OCI-LY3 (cell line): ENCODE measurements around the gene ANO10.

Experiments used
- H2AFZ ChIP-seq: fragments of 200-600, 300-600 bp; shearing (Covaris generic); 2 replicates; pipeline ENCODE4 v1.6.0; 2014; ENCODE audit warnings: antibody characterized with exemption, low read depth, low read length
- H3K27ac ChIP-seq: fragments of 200-600, 300-600 bp; sonication (generic); 2 replicates; pipeline ENCODE4 v1.5.1; 2014; ENCODE audit warnings: mild to moderate bottlenecking, low read length, moderate library complexity, mixed read lengths
- H3K27me3 ChIP-seq: fragments of 200-600, 300-600 bp; sonication (generic); 2 replicates; pipeline ENCODE4 v1.6.1; 2014; ENCODE audit warnings: low read depth, low read length, mixed read lengths
- H3K36me3 ChIP-seq: fragments of 200-600, 300-600 bp; sonication (generic); replicated peaks from 2 replicates; pipeline ENCODE3; 2014; ENCODE audit warnings: low read depth, low read length, mixed read lengths
- H3K4me1 ChIP-seq: fragments of 300-600, 200-600 bp; sonication (generic); 2 replicates; pipeline ENCODE4 v1.6.1; 2014; ENCODE audit warnings: low read length, mixed read lengths
- H3K4me2 ChIP-seq: fragments of 200-600, 300-600 bp; sonication (generic); 2 replicates; pipeline ENCODE4 v1.6.1; 2014; ENCODE audit warnings: low read length, mixed read lengths
- H3K4me3 ChIP-seq: fragments of 300-600, 200-600 bp; sonication (generic); 2 replicates; pipeline ENCODE4 v1.5.1; 2014; ENCODE audit warnings: antibody characterized with exemption, mild to moderate bottlenecking, low read length, moderate library complexity
- H3K79me2 ChIP-seq: fragments of 300-600, 200-600 bp; shearing (Covaris generic); 2 replicates; pipeline ENCODE4 v1.6.1; 2014; ENCODE audit warnings: mild to moderate bottlenecking, low read length, mixed read lengths
- H3K9ac ChIP-seq: fragments of 300-600, 200-600 bp; shearing (Covaris generic); 2 replicates; pipeline ENCODE4 v1.6.0; 2014; ENCODE audit warnings: mild to moderate bottlenecking, low read length, moderate library complexity
- H3K9me3 ChIP-seq: fragments of 200-600, 300-600 bp; shearing (Covaris generic); 2 replicates; pipeline ENCODE4 v1.6.1; 2014; ENCODE audit warnings: low read length, mixed read lengths; ENCODE audit not compliant: insufficient read depth
- H4K20me1 ChIP-seq: fragments of 200-600, 300-600 bp; sonication (generic); 2 replicates; pipeline ENCODE4 v1.6.1; 2016; ENCODE audit warnings: low read length, mixed read lengths; ENCODE audit not compliant: insufficient read depth
- CTCF ChIP-seq: fragments of 200-600, 300-600 bp; sonication (generic); IDR thresholded peaks from 2 replicates; pipeline ENCODE4 v1.5.1; 2014; ENCODE audit warnings: antibody characterized with exemption, low read length, low read depth
- EZH2phosphoT487 ChIP-seq: fragments of 200-600 bp; shearing (Covaris generic); IDR thresholded peaks from 2 replicates; pipeline ENCODE4 v1.6.1; 2018; ENCODE audit warnings: antibody characterized with exemption, mixed run types, low read depth

ANO10 gene

GRCh38 chr3:43319376-43319775 is 302.4 kb downstream of the ANO10 start:
- TF ChIP-seq CTCF = no peak
- TF ChIP-seq EZH2phosphoT487 = no peak
- peaks cover 8% of the 10 kb centered on the region for H3K36me3 ChIP-seq
- no peak overlapping the region for H3K27ac ChIP-seq
- 0 out of 2 replicates have a peak, but pooled peaks cover 7% of the 10 kb centered on the region for H4K20me1 ChIP-seq
- H3K79me2 ChIP-seq = peaks cover 8% of the 10 kb centered on the region
- H3K9ac ChIP-seq = no peak overlapping the region
- no peak overlapping the region for H2AFZ ChIP-seq
- no peak overlapping the region for H3K4me2 ChIP-seq
- H3K4me1 ChIP-seq = no peaks in the 10 kb centered on the region
- no peaks in the 10 kb centered on the region for H3K27me3 ChIP-seq
- no peak overlapping the region for H3K4me3 ChIP-seq
- no peaks in the 10 kb centered on the region for H3K9me3 ChIP-seq

DNA sequence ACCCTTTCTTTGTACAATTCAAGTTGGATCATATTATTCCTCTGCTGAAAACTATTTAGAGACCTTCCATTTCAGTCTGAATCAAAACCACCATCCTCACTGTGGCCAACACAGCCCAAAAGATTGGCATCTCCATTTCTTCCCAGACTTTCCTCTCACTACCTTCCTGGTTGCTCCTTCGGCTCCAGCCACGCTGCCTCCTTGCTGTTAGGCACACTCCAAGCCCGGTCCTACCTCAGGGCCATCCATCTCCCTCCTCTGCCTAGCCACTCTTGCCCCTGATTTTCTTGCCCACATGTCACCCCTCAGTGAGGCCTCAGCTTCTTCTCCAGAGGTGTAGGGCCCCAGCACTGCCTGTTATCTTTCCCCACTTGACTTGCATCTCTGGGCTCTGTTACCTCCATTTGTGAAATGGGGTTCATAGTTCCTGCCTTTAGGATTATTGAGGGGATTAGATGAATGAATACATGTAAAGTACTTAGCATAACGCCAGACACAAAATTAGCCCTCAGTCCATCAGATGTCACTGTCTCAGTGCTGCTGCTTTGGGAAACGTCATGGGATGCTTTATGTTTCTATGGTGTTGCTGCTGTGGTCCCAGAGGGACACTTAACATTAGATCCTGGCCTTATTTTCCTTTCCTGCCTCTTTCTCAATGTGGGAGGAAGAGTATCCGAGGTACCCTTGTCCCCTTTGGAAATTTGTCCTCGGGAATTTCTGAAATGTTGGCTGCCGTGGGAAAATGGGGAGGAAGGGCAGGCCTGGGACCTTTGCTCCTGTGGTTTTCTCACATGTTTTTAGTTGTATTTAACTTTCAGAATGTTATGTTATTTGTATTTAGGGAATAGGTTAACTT is 304.1 kb downstream of the ANO10 start:
- Histone ChIP-seq H3K9me3 (no peaks in the 10 kb centered on the region), H3K27me3 (no peaks in the 10 kb centered on the region), H3K4me2 (no peak overlapping the region), H3K27ac (no peak overlapping the region), H3K4me1 (no peaks in the 10 kb centered on the region), H3K9ac (no peak overlapping the region), H3K4me3 (no peak overlapping the region), H2AFZ (no peak overlapping the region), H3K36me3 (peaks cover 8% of the 10 kb centered on the region), H3K79me2 (peaks cover 4% of the 10 kb centered on the region; the same call in 1 of the 2 replicates), H4K20me1 (0 out of 2 replicates have a peak, but pooled peaks cover 7% of the 10 kb centered on the region)
- no peak for TF ChIP-seq EZH2phosphoT487
- TF ChIP-seq CTCF = no peak

DNA sequence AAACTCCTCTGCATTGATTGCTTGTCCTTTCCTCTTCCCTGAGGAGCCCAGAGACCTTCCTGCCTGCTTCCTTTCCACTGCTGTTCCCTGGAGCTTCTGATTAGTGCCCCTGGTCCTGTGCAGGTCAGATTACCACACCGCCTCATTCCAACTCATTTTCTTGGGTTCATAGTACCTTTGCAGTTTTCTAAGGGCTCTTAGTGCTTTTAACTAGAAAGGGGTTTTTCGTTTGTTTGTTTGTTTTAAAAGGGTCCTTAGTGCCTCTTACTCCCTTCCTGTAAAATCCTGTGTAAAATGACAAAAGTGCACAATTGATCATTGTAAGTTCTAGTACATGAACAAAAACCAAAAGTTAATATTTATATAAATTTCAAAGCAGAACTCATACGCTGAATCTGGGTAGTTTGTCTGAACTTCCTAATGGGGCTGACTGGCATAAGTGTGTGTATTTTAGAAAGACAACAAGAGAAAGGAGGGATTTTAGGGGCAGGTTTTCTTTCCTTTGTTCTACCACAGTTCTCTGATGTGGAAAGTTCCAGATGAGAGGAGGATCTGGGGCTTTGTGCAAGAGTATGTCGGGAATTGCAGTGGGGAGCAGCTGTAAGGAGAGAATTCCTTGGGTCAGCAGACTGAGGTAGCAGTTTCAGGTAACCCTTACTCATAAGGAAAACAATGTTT is 304.9 kb downstream of the ANO10 start:
- Histone ChIP-seq H3K4me2 (no peak overlapping the region), H3K79me2 (peaks cover 4% of the 10 kb centered on the region; the same call in 1 of the 2 replicates)

More for the DNA sequence above, 304.9 kb downstream of the ANO10 start:
- TF ChIP-seq EZH2phosphoT487 (no peak), CTCF (no peak)
- Histone ChIP-seq H3K4me1 (no peaks in the 10 kb centered on the region), H3K4me3 (no peak overlapping the region), H3K27me3 (no peaks in the 10 kb centered on the region), H3K9me3 (no peaks in the 10 kb centered on the region), H3K27ac (no peak overlapping the region), H4K20me1 (0 out of 2 replicates have a peak, but pooled peaks cover 6% of the 10 kb centered on the region), H2AFZ (no peak overlapping the region), H3K36me3 (peaks cover 16% of the 10 kb centered on the region), H3K9ac (no peak overlapping the region)
